CD4-positive, alpha-beta T cell (primary cell): Measurements from ENCODE around the gene ATP2A3. TPM values are rescaled to one million over a fixed set of nuclear protein-coding genes. Genes with fewer than 3 reads are reported as not detected.
A peak's percentile ranks its signal among the peaks of the same experiment; 100 is the strongest.

Experiments used
- ATAC-seq: fragments of 200-7000 bp; cut with Tn5 transposase; one replicate; pipeline ENCODE4 v1.10.0; 2022; ENCODE audit warnings: mild to moderate bottlenecking; ENCODE audit not compliant: poor library complexity
- CTCF ChIA-PET: fragments of 350-600 bp; sonication (Branson Sonifier 250); formaldehyde crosslinking; loops from one replicate; lab custom pipeline; 2021; ENCODE audit warnings: antibody characterized with exemption, inconsistent platforms; lab: Charles Lee
- POLR2A ChIA-PET: fragments of 350-600 bp; sonication (Branson Sonifier 250); formaldehyde crosslinking; loops from one replicate; lab custom pipeline; 2021; ENCODE audit warnings: antibody characterized with exemption, inconsistent platforms; lab: Charles Lee
- DNase-seq, 14 experiments: peaks; one replicate each; pipeline ENCODE4 v3.0.0-alpha.2; 2013 to 2020; ENCODE audit warnings: mixed read lengths in 2 of 14
- H3K27ac ChIP-seq, 2 donors: one replicate each; pipeline versions ENCODE4 v1.5.1 to v1.7.0; 2013; ENCODE audit warnings: low read length in 2 of 2, low read depth in 1 of 2, mild to moderate bottlenecking in 1 of 2
- H3K27me3 ChIP-seq, 2 experiments: 1 replicate in 1 of 2; 2 replicates in 1 of 2; pipeline versions ENCODE4 v1.6.1 to v1.7.0; 2013; ENCODE audit warnings: low read length in 2 of 2, control low read depth in 1 of 2, mild to moderate bottlenecking in 1 of 2, moderate library complexity in 1 of 2; ENCODE audit not compliant: insufficient read depth in 2 of 2, control insufficient read depth in 1 of 2
- H3K36me3 ChIP-seq: one replicate; pipeline ENCODE4 v1.6.1; 2013; ENCODE audit warnings: low read length, control low read depth; ENCODE audit not compliant: insufficient read depth
- H3K4me1 ChIP-seq: one replicate; pipeline ENCODE4 v1.6.1; 2013; ENCODE audit warnings: low read length, control low read depth; ENCODE audit not compliant: insufficient read depth
- H3K4me3 ChIP-seq: one replicate; pipeline ENCODE4 v1.5.1; 2013; ENCODE audit warnings: mild to moderate bottlenecking, low read length, moderate library complexity
- H3K9me3 ChIP-seq, 2 experiments: 1 replicate in 1 of 2; 2 replicates in 1 of 2; pipeline versions ENCODE4 v1.6.1 to v1.7.0; 2013; ENCODE audit warnings: low read length in 2 of 2, mild to moderate bottlenecking in 2 of 2, control low read depth in 1 of 2, moderate library complexity in 1 of 2; ENCODE audit not compliant: control insufficient read depth in 1 of 2, insufficient read depth in 1 of 2
- H3K27ac Mint-ChIP-seq: one replicate; pipeline ENCODE4 v1.8.0; 2020; ENCODE audit warnings: mixed read lengths
- H3K27me3 Mint-ChIP-seq: one replicate; pipeline ENCODE4 v1.8.0; 2021; ENCODE audit warnings: mixed read lengths
- H3K36me3 Mint-ChIP-seq: one replicate; pipeline ENCODE4 v1.8.0; 2021; ENCODE audit warnings: low read depth, mixed read lengths
- H3K4me1 Mint-ChIP-seq: one replicate; pipeline ENCODE4 v1.8.0; 2021; ENCODE audit warnings: low read depth, mixed read lengths
- H3K4me3 Mint-ChIP-seq: one replicate; pipeline ENCODE4 v1.8.0; 2020; ENCODE audit warnings: mild to moderate bottlenecking, mixed read lengths
- H3K9me3 Mint-ChIP-seq: one replicate; pipeline ENCODE4 v1.8.0; 2020; ENCODE audit warnings: mixed read lengths
- intact Hi-C, 2 experiments: fragments of 100-400 bp; cut with DNase I in 1 of 2; cut with micrococcal nuclease in 1 of 2; formaldehyde crosslinking; loops; one replicate each; pipeline versions ENCODE4 v1.15.1 to v1.9.0; 2023 to 2025; cut with DNase I, micrococcal nuclease
- total RNA-seq, 174 experiments: library from RNA in 2 of 174; stranded (reverse) in 2 of 174; gene quantifications; one replicate each; pipeline ENCODE4 v1.2.3 and lab custom pipeline; 2021 to 2026
- TF ChIP-seq, protein P1 (sequence below): fragments of 200-600 bp; IDR thresholded peaks from one replicate; pipeline ENCODE4 v1.8.0; 2022; ENCODE audit warnings: antibody characterized with exemption, mild to moderate bottlenecking

Gene ATP2A3
- total RNA-seq, 2 experiments from 2014 or later: 197 to 199 TPM

DNA sequence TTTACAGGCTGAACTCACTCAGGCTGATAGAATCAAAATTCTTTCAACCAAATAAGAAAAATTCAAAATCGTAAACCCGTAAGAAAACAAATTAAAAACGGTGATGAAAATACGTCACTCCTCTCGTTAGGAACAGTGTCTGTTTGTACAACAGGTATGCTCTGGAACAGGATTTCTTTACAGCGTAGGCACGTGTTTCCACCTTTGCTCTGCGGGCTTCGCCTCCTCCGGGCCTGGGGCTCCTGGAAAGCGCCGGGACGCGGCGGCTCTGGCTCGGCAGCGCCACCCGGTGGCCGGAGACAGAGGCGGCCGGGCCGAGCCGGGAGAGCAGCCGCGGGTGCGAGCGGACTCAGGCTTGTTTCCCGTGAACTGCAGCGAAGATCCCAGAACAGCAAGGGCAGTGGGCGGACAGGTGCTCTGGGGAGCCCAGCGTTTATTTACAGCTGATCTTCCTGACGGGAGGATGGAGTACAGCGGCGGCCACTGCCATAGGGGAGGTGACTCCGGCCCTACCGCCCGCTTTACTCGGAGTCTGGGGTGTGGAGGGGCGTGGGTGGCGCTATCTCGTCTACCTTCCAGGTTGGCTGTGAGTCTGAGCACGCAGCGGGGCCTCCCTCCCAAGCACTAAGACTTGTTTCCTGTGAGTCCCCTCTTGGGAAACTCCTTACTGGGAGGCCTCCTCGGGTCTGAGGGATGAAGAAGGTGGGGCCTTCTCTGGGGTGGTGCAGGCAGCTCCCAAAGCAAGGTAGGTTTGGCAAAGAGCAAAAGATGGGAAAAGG, 40.5 kb upstream of the ATP2A3 start:
- H3K27me3 Mint-ChIP-seq: no peaks in the 10 kb centered on the region
- Histone ChIP-seq H3K4me3 (no peak overlapping the region), H3K27ac (no peak overlapping the region), H3K27me3 (no peaks in the 10 kb centered on the region), H3K9me3 (no peaks in the 10 kb centered on the region), H3K36me3 (peaks cover 45% of the 10 kb centered on the region), H3K4me1 (peaks cover 9% of the 10 kb centered on the region)
- TF ChIP-seq, protein P1, sequence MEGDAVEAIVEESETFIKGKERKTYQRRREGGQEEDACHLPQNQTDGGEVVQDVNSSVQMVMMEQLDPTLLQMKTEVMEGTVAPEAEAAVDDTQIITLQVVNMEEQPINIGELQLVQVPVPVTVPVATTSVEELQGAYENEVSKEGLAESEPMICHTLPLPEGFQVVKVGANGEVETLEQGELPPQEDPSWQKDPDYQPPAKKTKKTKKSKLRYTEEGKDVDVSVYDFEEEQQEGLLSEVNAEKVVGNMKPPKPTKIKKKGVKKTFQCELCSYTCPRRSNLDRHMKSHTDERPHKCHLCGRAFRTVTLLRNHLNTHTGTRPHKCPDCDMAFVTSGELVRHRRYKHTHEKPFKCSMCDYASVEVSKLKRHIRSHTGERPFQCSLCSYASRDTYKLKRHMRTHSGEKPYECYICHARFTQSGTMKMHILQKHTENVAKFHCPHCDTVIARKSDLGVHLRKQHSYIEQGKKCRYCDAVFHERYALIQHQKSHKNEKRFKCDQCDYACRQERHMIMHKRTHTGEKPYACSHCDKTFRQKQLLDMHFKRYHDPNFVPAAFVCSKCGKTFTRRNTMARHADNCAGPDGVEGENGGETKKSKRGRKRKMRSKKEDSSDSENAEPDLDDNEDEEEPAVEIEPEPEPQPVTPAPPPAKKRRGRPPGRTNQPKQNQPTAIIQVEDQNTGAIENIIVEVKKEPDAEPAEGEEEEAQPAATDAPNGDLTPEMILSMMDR: peak; percentile 97
- intact Hi-C loops: loop anchor here (1.0 to 10.0 kb wide), 7 partner anchors 40 to 270 kb away; partner anchors contain the start of gene ATP2A3 (in 1 of the 2)
- ATAC-seq (peak; percentile 93), DNase-seq (peak; percentile 34 to 81 (median 54))
- H3K36me3 Mint-ChIP-seq: peaks cover 39% of the 10 kb centered on the region
- H3K27ac Mint-ChIP-seq: no peak overlapping the region
- peaks cover 8% of the 10 kb centered on the region for H3K4me1 Mint-ChIP-seq
- POLR2A ChIA-PET: interaction anchor here (0.6 to 1.7 kb wide), 4 partner anchors 39 to 91 kb away, joined by 3 to 5 read pairs (median 3); partner anchors contain the start of genes ATP2A3 and P2RX1
- CTCF ChIA-PET: interaction anchor here (0.6 to 4.5 kb wide), 7 partner anchors 39 to 562 kb away, joined by 3 to 31 read pairs (median 3); partner anchors contain the start of gene NCBP3
- H3K9me3 Mint-ChIP-seq: no peaks in the 10 kb centered on the region
- H3K4me3 Mint-ChIP-seq: no peak overlapping the region

DNA sequence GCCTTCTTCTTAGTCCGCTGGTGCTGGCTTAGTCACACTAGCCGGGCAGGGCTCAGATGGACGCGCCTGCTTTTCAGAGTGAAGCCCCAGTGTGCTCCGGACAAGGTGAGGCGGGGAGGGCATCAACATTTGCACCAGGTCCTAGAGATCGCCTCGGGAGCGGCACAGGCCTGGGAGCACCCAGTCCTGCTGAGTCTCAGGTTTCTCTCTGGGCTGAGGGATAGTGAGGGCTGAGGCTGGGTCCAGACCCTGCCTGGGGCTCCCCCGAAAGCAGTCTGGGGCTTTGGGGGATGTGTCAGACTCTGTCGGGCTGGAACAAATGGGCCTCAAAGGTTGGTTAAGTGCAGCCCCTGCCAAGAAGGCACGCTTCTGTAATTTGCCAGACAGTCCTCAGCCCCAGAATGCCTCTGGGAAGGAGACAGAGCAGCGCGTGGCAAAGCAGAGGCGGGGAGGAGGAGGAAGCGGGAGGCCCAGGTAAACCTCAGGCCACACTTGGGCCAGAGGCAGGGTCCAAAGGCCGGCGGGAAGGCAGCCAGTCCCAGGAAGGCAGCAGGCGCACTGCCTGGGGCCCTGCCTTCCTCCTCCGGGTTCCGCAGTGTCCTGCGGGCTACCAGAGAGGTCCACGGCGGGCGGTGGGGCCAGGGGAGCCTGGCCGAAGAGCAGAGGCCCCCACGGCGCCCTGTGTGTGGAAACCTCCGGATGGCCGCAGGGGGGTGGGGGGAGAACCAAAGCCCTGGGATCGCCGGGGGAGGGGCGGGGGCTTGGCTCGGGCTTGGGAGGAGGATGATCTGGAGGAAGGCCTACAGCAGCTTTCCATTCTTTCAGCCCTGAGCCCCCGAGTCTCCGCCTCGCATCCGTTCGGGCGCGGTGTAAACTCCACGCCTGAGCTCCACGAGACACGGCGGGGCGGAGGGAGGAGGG, 39.5 kb upstream of the ATP2A3 start:
- Mint-ChIP-seq H3K4me3 (no peak overlapping the region), H3K27ac (no peak overlapping the region), H3K4me1 (peaks cover 8% of the 10 kb centered on the region), H3K9me3 (no peaks in the 10 kb centered on the region), H3K36me3 (peaks cover 32% of the 10 kb centered on the region), H3K27me3 (no peaks in the 10 kb centered on the region)
- TF ChIP-seq, protein P1: no peak
- Histone ChIP-seq H3K9me3 (no peaks in the 10 kb centered on the region), H3K27ac (no peak overlapping the region), H3K4me3 (no peak overlapping the region), H3K4me1 (peaks cover 9% of the 10 kb centered on the region), H3K36me3 (peaks cover 35% of the 10 kb centered on the region), H3K27me3 (no peaks in the 10 kb centered on the region)
- peak in 1 of 14 experiments; percentile 29 for DNase-seq
- CTCF ChIA-PET: interaction anchor here (0.6 to 4.5 kb wide), 8 partner anchors 38 to 562 kb away, joined by 3 to 31 read pairs (median 3); partner anchors contain the start of gene NCBP3
- intact Hi-C loops: loop anchor here (1.0 to 10.0 kb wide), 6 partner anchors 39 to 269 kb away; partner anchors contain the start of gene ATP2A3 (in 1 of the 2)
- POLR2A ChIA-PET: interaction anchor here (0.8 to 1.3 kb wide), 2 partner anchors 87 to 90 kb away, joined by 3 read pairs; partner anchors contain the start of gene P2RX1
- ATAC-seq: no peak

DNA sequence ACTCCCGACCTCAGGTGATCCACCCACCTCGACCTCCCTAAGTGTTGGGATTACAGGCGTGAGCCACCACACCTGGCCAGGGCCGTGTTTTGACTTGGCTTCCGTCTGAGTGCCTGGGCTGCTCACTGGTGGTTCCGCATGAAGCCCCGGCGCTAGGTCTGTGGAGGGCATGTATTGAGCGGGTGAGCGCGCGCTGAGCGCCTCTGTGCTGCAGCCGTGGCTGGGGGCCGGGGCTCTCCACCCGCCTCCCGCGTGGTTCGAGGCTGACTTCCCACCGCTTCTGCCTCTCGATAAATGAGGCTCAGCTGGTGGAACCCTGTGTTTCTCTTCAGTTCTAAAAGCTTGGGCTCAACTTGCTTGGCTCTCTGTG, 38.9 kb upstream of the ATP2A3 start:
- Histone ChIP-seq H3K9me3 (no peaks in the 10 kb centered on the region), H3K27me3 (no peaks in the 10 kb centered on the region), H3K4me1 (peaks cover 9% of the 10 kb centered on the region), H3K36me3 (peaks cover 29% of the 10 kb centered on the region), H3K27ac (no peak overlapping the region), H3K4me3 (no peak overlapping the region)
- POLR2A ChIA-PET: no interaction called here
- TF ChIP-seq, protein P1: no peak
- H3K4me1 Mint-ChIP-seq: peaks cover 8% of the 10 kb centered on the region
- H3K9me3 Mint-ChIP-seq: no peaks in the 10 kb centered on the region
- DNase-seq: no peak
- peaks cover 26% of the 10 kb centered on the region for H3K36me3 Mint-ChIP-seq
- intact Hi-C loops: loop anchor here in 1 of 2 experiments (10.0 kb wide), 1 partner anchor 268 kb away; no protein-coding TSS in a partner anchor
- no peak for ATAC-seq
- no peak overlapping the region for H3K27ac Mint-ChIP-seq
- H3K27me3 Mint-ChIP-seq: no peaks in the 10 kb centered on the region
- CTCF ChIA-PET: interaction anchor here (1.0 kb wide), 1 partner anchor 89 kb away, joined by 5 read pairs; no protein-coding TSS in a partner anchor
- H3K4me3 Mint-ChIP-seq: no peak overlapping the region
